GM19397 (cell line): ENCODE measurements around the gene TSEN2.
"Not testable (repeated sequence)": the region's sequence is repeated elsewhere in the genome, so short reads cannot be mapped to it uniquely, and the experiment has no call there.

Source experiments
- ATAC-seq: cut with Tn5 transposase; IDR thresholded peaks from one replicate; pipeline ENCODE4 v1.9.1; 2021; ENCODE audit warnings: mild to moderate bottlenecking, moderate library complexity; ENCODE audit not compliant: unreplicated experiment

The TSEN2 gene

GRCh38 chr3:12501360-12502020 lies 17.2 kb downstream of the TSEN2 start:
- no peak for ATAC-seq

DNA sequence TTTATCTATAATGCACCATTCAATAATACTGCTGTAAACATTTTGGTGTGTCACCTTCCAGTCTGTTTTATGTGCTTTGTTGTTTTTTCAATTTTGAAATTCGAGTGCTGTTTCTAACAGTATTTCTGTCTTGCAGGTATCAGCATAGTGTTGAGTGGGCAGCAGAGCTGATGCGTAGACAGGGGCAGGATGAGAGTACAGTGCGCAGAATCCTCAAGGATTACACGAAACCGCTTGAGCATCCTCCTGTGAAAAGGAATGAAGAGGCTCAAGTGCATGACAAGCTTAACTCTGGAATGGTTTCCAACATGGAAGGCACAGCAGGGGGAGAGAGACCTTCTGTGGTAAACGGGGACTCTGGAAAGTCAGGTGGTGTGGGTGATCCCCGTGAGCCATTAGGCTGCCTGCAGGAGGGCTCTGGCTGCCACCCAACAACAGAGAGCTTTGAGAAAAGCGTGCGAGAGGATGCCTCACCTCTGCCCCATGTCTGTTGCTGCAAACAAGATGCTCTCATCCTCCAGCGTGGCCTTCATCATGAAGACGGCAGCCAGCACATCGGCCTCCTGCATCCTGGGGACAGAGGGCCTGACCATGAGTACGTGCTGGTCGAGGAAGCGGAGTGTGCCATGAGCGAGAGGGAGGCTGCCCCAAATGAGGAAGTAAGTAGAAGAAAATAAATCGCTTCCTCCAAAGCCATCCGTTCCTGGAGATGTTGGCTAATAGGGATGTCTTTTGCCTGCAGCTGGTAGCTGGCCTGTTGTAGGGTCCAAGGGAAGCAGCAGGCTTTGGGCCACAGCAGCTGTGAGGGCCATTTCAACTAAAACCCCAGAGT lies 19.1 kb downstream of the TSEN2 start:
- no peak for ATAC-seq

- ATAC-seq = no peak
Measured at GRCh38 chr3:12506201-12506709, 22.0 kb downstream of the TSEN2 start.

DNA sequence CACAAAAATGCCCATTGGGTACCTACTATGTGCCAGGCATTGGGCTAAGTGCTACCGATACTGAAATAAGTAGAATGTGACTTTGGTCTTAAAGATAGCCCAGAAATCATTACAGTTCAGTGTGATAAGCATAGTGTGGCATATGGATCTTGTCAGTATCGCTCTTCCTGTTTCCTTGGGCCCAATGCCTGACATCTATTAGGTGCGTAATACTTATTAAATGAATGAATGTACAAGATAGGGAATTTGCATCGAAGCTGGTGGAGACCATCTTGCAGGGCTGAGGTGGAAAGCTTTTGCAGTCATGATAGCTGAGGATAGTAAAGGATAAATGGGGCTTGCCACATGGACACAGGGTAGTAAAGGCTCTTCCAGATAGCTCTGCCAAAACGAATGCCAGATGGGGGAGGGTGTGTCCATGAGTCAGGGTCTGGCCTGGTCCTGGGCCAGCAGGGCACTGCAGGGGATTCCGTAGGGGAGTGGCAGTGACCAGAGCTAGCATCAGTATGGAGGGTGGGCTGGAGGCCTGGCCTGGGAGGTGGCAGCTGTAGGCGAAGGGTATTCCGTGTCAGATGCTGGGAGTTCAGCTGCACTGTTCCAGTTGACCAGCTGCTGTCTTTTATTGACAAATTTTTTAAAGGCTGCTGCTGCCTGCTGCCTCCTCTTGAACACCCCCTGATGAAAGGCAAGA lies 23.5 kb downstream of the TSEN2 start:
- no peak for ATAC-seq

DNA sequence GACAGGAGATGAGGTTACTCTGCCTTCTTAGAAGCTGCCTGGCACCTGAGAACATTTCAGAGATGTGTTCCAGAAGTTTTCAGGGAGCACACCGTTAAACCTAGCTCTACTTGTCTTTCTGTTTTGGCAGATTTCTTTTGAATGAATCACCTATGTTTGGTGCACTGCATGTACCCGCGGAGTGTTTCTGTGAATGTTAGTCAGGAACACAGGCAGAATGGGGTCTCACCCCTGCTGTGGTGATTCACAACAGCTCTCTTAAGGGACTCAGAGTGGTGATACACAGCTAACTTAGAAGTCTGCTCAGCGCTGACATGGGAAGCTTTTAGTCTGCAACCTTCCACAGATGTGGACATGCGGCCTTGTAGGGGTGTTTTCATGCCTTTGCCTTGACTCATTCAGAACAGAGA lies 24.0 kb downstream of the TSEN2 start:
- ATAC-seq = no peak

DNA sequence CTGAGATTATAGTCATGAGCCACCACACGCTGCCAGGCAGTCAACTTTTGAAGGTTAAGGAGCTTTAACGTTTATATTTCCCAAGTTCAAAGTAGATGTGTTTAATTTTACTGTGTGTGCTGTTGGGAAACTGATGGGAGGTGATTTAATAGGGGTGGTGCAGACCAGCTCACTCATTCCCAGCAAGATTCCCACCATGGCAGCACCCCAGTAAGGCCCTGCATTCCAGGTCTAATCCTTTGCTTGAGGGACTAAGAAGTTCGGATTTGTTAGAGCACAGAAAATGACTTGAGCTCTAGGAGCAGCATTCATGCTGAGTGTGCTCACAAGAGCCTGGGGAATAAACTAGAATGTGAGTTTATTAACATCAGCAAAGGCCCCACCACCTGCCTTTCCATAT lies 25.2 kb downstream of the TSEN2 start:
- ATAC-seq = no peak

DNA sequence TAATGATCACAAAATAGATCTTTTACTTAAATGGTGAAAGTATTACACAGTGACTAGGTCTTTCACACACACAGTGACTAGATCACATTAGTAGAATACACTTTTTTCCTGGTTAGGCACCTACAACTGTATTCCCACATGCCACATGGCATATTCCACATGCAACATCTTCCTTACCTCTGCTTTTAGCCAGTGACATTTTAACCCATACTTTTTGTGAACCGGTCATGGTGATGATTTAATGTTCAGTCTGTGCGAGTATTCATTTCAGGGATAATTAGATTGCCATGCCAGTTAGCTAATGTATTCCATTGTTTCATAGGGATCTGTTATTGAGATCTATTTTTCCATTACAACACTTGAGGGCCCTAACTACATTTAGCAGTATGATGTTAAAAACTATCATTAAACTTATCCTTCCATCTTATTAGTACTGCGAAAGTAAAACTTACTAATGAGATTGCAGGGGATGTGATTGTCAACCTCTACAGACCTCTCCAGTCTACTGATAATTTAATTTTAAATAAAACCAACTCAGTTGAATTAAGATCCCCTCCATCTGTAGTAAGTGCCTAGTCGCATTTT lies 28.3 kb downstream of the TSEN2 start:
- no peak for ATAC-seq

GRCh38 chr3:12513694-12514446 lies 29.6 kb downstream of the TSEN2 start:
- no peak for ATAC-seq

DNA sequence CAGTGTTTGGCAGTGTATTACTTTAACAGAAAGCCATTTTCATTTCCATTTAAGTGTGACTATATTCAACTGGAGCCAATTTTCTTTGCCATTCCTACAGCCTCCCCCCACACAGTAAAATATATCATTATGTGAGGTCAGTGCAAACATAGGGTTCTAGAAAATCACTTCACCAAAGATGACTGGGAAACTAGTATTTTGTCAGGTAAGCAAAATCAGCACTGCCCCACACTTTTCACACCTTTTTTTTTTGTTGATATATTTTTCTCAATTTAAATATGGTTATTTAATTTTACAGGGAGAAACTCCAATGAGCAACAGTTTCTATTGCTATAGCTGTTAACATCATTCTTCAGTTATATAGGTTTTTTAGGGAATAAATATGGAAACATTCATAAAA lies 31.4 kb downstream of the TSEN2 start:
- ATAC-seq = no peak

- no peak for ATAC-seq
Measured at GRCh38 chr3:12516873-12517272, 32.6 kb downstream of the TSEN2 start.

DNA sequence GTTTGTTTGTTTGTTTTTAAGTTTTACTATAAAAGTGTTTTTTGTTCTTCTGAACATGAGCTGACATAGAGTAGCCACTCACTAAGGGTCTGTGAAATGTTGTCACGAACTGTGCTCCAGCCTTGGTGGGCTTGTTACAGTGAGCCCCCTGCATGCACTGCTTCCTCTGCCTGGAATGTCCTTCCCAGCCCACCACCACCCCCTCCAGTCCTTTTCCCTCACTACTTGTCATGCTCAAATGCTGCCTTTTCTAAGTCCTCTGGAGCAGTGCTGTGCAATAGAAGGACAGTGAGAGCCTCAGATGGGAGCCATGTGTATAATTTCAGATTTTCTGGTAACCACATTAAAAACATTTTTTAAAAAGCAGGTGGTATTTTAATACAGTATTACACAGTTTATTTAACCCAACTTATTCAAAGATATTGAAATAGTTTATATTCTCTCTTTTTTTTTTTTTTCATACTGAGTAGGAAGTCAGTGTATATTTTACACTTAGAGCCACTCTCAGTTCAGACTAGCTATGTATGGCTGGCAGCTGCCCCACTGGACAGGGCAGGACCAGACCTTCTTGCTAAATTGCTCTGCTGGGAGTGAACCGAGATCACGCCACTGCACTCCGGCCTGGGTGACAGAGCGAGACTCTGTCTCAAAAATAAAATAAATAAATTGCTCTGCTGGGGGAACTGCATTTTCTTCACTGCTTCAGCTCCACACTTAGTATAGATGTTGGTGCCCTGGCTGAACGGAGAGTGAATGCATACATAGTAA lies 34.2 kb downstream of the TSEN2 start:
- ATAC-seq = no peak

DNA sequence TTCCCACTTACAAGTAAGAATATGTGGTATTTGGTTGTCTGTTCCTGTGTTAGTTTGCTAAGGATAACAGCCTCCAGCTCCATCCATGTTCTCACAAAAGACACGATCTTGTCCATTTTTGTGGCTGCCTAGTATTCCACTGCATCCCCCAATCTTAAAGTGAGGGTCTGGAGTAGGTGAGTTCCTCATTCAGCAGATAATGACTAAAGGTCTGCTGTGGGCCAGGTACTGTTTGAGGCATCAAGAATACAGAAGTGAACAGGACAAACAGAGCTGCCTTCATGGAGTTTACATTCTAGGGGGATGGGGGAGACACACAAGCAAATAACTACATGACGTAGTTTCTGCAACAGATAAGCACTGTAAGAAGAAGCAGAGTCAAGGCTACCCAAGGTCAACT lies 36.7 kb downstream of the TSEN2 start:
- no peak for ATAC-seq

DNA sequence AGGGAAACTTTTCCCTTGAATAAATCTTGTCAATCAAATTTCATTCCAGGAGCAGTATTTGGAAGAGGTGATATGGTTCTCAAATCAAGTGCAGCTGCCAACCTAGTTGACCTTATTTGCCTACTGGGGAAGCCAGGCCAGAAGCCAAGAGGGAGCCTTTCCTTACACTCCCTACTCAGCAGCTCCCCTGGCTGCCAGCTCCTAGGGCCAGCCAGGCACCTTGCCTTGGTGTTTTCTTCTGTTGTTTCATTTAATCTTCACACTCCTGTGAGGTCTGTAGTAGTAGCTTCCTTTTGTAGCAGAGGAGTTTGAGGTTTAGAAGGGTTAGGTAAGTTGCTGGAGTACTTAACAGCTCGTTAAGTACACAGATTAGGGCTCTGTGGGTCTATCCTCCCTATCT lies 38.4 kb downstream of the TSEN2 start:
- no peak for ATAC-seq

- ATAC-seq = no peak
Measured at GRCh38 chr3:12527757-12528143, 43.5 kb downstream of the TSEN2 start.

- ATAC-seq = no peak
Measured at GRCh38 chr3:12532182-12532581, 47.9 kb downstream of the TSEN2 start.

DNA sequence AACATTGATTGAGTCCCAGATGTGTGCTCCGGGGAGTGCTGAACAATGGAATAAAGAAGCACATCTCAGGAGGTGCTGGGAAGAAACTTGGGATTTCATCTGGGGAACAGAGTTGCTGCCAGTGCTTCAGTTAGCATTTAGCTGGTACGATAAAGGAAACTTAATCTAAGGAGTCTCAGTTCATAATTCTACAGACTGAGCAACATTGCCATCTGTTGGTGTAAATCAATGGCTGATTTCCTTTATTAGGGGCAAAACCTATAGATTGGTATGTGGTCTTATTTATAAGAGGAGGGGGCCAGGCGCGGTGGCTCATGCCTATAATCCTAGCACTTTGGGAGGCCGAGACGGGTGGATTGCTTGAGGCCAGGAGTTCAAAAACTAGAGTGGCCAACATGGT lies 52.1 kb downstream of the TSEN2 start:
- no peak for ATAC-seq

GRCh38 chr3:12541625-12542024 lies 57.3 kb downstream of the TSEN2 start:
- ATAC-seq = no peak

- not testable (repeated sequence) for ATAC-seq
Measured at GRCh38 chr3:12543497-12543896, 59.2 kb downstream of the TSEN2 start.

GRCh38 chr3:12544652-12545472 lies 60.6 kb downstream of the TSEN2 start:
- ATAC-seq = no peak
